ENCODE measurements around the gene DIDO1. TPM values are rescaled to one million over a fixed set of nuclear protein-coding genes. Genes with fewer than 3 reads are reported as not detected.

DIDO1 gene
- total RNA-seq, result 10 to 100 TPM; 24.1 to 61.2 (median 36.0) TPM

- Histone ChIP-seq H3K4me3 (peak within 1 kb of the TSS; percentile 59 to 99 (median 92)), H3K4me1 (replicated peaks in 1 of 2) (peaks cover 21 to 29% of the 10 kb centered on the region in 2 donors), H3K27ac (peak within 1 kb of the TSS; percentile 96 to 99)
- ATAC-seq (replicated peaks in 6 of 8), result peak; percentile 63 to 93 (median 89)
- 0 to 5% (median 1%) methylated on average over 1 to 14 of the region's 92 CpGs; no CpG with 5 or more reads in 6 of the 10 experiments for WGBS, 10 experiments
- in situ Hi-C loops (cut with MboI; ENCODE audit: low pct_unique_long_range_greater_than_20kb in 2 of 9, low sequenced_read_pairs in 9 of 9, unreplicated experiment in 9 of 9), result no loop called here
Measured at GRCh38 chr20:62926229-62927127, at the start of gene DIDO1. DIDO1 (minus strand) TSS chr20:62926505.

DNA sequence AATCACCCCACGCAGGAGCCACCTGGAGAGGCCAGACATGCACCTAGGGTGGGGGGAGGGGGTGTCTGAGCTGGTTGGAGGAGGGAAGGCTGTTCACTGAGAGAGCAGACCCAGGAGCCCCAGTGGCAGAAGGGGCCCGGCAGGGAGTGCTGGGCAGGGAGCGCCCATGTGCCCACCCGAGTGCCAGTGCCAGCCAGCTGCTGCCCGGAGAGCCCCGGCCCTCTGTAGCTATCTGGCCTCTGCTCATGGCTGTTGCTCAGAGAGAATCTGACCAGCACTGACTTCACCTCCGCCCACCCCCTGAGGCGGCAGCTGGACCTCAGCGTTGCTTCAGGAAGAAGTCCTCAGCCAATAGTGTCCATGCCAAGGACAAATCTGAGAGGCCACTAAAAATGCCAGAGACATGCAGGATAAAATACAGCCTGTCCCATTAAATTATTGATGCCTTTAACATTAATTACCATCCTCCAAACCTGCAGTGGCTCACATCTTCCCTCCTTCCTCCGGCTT lies 49.0 kb upstream of the DIDO1 start:
- peaks cover 17 to 22% of the 10 kb centered on the region in 2 donors for H3K4me1 ChIP-seq (replicated peaks in 1 of 2)
- ATAC-seq (replicated peaks in 6 of 8), result peak in 1 of 8 experiments; percentile 6
- H3K4me3 ChIP-seq, result no peak overlapping the region
- in situ Hi-C loops (cut with MboI; ENCODE audit: low pct_unique_long_range_greater_than_20kb in 2 of 9, low sequenced_read_pairs in 9 of 9, unreplicated experiment in 9 of 9), result no loop called here
- WGBS, 10 experiments, result 40 to 65% (median 59%) methylated on average over 2 to 4 of the region's 10 CpGs; no CpG with 5 or more reads in 6 of the 10 experiments
- no peak overlapping the region for H3K27ac ChIP-seq

DNA sequence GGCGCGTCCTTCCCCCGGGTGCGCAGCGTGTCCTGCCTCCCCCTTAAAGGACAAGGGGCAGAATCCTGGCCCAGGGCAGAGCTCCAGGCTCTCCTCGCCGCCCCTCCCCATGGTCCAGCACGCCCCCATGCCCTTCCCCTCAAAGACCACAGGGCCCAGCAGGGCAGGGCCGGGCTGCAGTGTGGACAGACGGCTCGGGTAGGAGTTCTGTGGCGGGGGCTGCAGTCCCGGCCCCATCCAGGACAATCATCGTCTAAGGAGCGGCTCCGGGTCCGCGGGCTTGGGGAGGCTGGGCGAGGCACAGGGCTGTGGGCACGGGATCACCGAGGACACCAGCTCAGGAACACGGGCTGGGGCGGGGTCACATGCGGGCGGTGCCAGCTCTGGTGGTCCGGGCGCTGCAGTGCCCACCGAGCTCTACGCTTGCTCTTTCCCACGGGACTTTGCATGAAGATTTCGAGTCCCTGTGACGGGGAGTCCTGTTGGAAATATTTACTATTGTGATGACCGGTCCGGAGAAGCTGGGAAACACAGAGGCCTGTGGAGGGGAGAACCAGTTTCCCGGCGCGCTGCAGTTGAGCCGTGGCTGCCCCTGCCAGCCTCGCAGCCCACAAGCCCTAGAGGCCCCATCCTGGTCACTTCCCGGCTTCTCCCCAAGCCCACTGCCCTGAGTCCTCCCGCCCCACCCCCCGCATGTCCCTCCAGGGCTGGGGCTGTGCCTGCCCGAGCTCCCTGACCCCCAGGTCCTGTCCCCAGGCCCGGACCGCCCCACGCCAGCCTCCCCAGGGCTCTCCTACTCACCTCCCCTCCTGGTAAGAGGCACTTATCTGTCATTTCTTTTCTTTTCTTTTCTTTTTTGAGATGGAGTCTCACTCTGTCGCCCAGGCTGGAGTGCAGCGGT lies 46.8 kb upstream of the DIDO1 start:
- WGBS, 10 experiments, result 0% methylated on average over 4 of the region's 48 CpGs; no CpG with 5 or more reads in 9 of the 10 experiments

DNA sequence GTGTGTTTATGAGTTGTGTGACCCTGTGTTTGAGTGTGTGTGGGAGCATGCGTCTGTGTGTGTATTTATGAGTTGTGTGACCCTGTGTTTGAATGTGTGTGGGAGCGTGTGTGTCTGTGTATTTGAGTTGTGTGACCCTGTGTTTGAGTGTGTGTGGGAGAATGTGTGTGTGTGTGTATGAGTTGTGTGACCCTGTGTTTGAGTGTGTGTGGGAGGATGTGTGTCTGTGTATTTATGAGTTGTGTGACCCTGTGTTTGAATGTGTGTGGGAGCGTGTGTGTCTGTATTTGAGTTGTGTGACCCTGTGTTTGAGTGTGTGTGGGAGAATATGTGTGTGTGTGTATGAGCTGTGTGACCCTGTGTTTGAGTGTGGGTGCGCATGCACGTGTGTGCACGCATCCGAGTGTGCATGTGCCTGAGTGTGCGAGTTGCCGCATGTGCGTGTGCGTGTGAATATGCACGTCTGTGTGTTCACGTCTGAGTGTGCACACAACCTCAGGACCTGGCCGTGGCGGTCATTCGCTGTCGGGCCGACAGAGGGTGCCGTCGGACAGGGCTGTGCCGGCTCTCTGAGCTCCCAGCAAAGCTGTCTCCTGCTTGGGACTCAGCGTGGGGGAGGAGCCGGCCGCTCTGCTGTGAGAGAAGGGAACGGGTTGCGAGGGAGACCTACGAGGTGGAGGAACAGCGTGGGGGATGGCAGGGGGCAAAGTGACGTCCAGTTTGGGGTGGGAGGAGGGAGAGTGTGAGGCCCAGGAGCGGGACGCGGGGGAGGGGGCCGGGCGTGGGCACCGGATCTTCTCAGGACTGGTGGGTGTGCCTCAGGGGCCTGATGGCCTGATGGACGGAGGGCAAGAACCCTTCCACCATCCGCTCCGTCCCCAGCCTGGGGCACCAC lies 45.9 kb upstream of the DIDO1 start:
- in situ Hi-C loops (cut with MboI; ENCODE audit: low pct_unique_long_range_greater_than_20kb in 2 of 9, low sequenced_read_pairs in 9 of 9, unreplicated experiment in 9 of 9), result no loop called here
- H3K4me3 ChIP-seq, result peak overlapping the region in 1 of 5 donors; percentile 7
- peak; percentile 90 to 95 (median 94) for ATAC-seq (replicated peaks in 6 of 8)
- WGBS, 10 experiments, result 0 to 40% (median 2%) methylated on average over 1 to 12 of the region's 38 CpGs; no CpG with 5 or more reads in 5 of the 10 experiments
- H3K4me1 ChIP-seq (replicated peaks in 1 of 2), result peaks cover 0 to 7% of the 10 kb centered on the region in 2 donors
- no peak overlapping the region for H3K27ac ChIP-seq

More for the DNA sequence above, 46.8 kb upstream of the DIDO1 start:
- Histone ChIP-seq H3K4me3 (no peak overlapping the region), H3K27ac (no peak overlapping the region), H3K4me1 (replicated peaks in 1 of 2) (peaks cover 2 to 7% of the 10 kb centered on the region in 2 donors)
- in situ Hi-C loops (cut with MboI; ENCODE audit: low pct_unique_long_range_greater_than_20kb in 2 of 9, low sequenced_read_pairs in 9 of 9, unreplicated experiment in 9 of 9), result no loop called here
- no peak for ATAC-seq (replicated peaks in 6 of 8)

DNA sequence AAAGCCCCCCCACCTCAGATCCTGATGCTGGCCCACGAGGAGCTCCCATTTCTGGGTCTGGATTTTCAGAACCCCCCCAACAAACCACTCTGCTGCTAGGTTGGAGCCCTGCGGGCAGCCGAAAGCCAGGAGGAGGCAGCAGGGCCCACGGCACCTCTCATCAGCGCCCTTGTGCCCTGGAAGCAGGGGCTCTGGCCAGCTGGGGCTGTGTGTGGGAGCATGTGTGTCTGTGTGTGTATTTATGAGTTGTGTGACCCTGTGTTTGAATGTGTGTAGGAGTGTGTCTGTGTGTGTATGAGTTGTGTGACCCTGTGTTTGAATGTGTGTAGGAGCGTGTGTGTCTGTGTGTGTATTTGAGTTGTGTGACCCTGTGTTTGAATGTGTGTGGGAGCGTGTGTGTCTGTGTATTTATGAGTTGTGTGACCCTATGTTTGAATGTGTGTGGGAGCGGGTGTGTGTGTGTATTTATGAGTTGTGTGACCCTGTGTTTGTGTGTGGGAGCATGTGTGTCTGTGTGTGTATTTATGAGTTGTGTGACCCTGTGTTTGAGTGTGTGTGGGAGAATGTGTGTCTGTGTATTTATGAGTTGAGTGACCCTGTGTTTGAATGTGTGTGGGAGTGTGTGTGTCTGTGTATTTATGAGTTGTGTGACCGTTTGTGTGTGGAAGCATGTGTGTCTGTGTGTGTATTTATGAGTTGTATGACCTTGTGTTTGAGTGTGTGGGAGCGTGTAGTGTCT lies 45.1 kb upstream of the DIDO1 start:
- ATAC-seq (replicated peaks in 6 of 8), result no peak
- Histone ChIP-seq H3K4me3 (no peak overlapping the region), H3K4me1 (replicated peaks in 1 of 2) (peaks cover 0 to 7% of the 10 kb centered on the region in 2 donors), H3K27ac (no peak overlapping the region)
- in situ Hi-C loops (cut with MboI; ENCODE audit: low pct_unique_long_range_greater_than_20kb in 2 of 9, low sequenced_read_pairs in 9 of 9, unreplicated experiment in 9 of 9), result no loop called here
- 0 to 100% (median 50%) methylated on average over 1 to 3 of the region's 10 CpGs; no CpG with 5 or more reads in 4 of the 10 experiments for whole genome bisulfite sequencing, 10 experiments

GRCh38 chr20:62970307-62971210 lies 44.3 kb upstream of the DIDO1 start:
- Histone ChIP-seq H3K4me1 (replicated peaks in 1 of 2) (peaks cover 0 to 7% of the 10 kb centered on the region in 2 donors), H3K27ac (no peak overlapping the region), H3K4me3 (no peak overlapping the region)
- peak in 2 of 8 experiments; percentile 5 to 8 for ATAC-seq (replicated peaks in 6 of 8)
- in situ Hi-C loops (cut with MboI; ENCODE audit: low pct_unique_long_range_greater_than_20kb in 2 of 9, low sequenced_read_pairs in 9 of 9, unreplicated experiment in 9 of 9), result no loop called here
- 63 to 85% (median 80%) methylated on average over 1 to 6 of the region's 33 CpGs; no CpG with 5 or more reads in 6 of the 10 experiments for WGBS, 10 experiments

- Histone ChIP-seq H3K4me3 (no peak overlapping the region), H3K27ac (no peak overlapping the region), H3K4me1 (replicated peaks in 1 of 2) (peaks cover 0 to 7% of the 10 kb centered on the region in 2 donors)
- ATAC-seq (replicated peaks in 6 of 8), result no peak
- 50 to 86% (median 70%) methylated on average over 1 to 4 of the region's 8 CpGs; no CpG with 5 or more reads in 5 of the 10 experiments for WGBS, 10 experiments
- in situ Hi-C loops (cut with MboI; ENCODE audit: low pct_unique_long_range_greater_than_20kb in 2 of 9, low sequenced_read_pairs in 9 of 9, unreplicated experiment in 9 of 9), result no loop called here
Measured at GRCh38 chr20:62969939-62970306, 43.6 kb upstream of the DIDO1 start.

DNA sequence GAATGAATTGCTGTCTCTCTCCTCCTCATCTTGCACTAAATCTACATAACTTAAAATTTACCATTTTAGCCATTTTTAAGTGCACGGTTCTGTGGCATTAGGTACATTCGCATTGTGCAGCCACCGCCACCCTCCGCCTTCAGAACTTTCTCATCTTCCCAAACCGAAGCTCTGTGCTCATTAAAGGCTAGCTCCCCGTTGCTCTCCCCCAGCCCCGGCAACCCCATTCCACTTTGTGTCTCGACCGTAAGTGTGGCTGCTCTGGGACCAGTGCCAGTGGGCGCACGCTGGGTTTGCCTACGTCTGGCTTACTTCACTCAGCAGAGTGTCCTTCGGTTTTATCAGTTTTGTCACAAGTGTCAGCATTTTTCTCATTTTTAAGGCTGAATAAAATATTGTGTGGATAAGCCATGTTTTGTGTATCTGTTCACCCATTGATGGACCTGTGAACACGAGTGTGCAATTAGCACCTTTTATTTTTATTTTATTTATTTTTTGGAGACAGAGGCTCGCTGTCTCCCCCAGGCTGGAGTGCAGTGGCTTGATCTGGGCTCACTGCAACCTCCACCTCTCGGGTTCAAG lies 43.0 kb upstream of the DIDO1 start:
- Histone ChIP-seq H3K4me1 (replicated peaks in 1 of 2) (peaks cover 0 to 4% of the 10 kb centered on the region in 2 donors), H3K4me3 (no peak overlapping the region), H3K27ac (no peak overlapping the region)
- in situ Hi-C loops (cut with MboI; ENCODE audit: low pct_unique_long_range_greater_than_20kb in 2 of 9, low sequenced_read_pairs in 9 of 9, unreplicated experiment in 9 of 9), result no loop called here
- no peak for ATAC-seq (replicated peaks in 6 of 8)
- WGBS, 10 experiments, result 29 to 100% (median 68%) methylated on average over 2 to 14 of the region's 16 CpGs; no CpG with 5 or more reads in 4 of the 10 experiments

- no peak for ATAC-seq (replicated peaks in 6 of 8)
- no peak overlapping the region for H3K4me3 ChIP-seq
- 16 to 91% (median 69%) methylated on average over 6 to 13 of the region's 21 CpGs; no CpG with 5 or more reads in 1 of the 10 experiments for WGBS, 10 experiments
- in situ Hi-C loops (cut with MboI; ENCODE audit: low pct_unique_long_range_greater_than_20kb in 2 of 9, low sequenced_read_pairs in 9 of 9, unreplicated experiment in 9 of 9), result no loop called here
- H3K27ac ChIP-seq, result no peak overlapping the region
- peaks cover 0 to 4% of the 10 kb centered on the region in 2 donors for H3K4me1 ChIP-seq (replicated peaks in 1 of 2)
Measured at GRCh38 chr20:62968378-62969178, 42.3 kb upstream of the DIDO1 start.

Data from motor neuron (in vitro differentiated cells).